GM11168 (cell line): ENCODE data around the gene LINS1.
"Not testable (repeated sequence)": the region's sequence is repeated elsewhere in the genome, so short reads cannot be mapped to it uniquely, and the experiment has no call there.

Experiments
- in situ Hi-C: fragments of 300-500 bp; cut with MboI; formaldehyde crosslinking; loops from one replicate; pipeline ENCODE4 v1.12.0; 2022; ENCODE audit warnings: low sequenced_read_pairs; ENCODE audit not compliant: unreplicated experiment

Gene LINS1

DNA sequence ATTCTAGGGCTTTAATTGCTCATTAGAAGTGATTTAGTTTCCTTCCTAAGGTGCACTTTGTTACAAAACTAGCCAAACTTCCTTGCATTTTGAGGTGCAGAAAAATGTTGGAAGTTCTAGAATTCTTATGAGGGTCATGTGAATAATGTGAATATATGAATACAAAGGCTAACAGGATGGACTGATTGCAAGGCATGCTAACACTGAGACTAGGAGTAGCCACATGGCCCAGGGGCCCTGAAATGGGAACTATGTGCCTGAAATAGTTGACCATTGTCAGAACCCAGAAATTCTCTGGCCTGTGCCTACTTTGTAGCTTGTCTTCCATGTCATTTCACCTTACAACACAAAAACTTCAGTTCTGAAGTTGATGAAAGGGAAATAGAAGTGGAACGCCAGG is 11.2 kb upstream of the LINS1 start:
- in situ Hi-C loops = loop anchor here (25.0 kb wide), 1 partner anchor 399 kb away; no protein-coding TSS in a partner anchor

DNA sequence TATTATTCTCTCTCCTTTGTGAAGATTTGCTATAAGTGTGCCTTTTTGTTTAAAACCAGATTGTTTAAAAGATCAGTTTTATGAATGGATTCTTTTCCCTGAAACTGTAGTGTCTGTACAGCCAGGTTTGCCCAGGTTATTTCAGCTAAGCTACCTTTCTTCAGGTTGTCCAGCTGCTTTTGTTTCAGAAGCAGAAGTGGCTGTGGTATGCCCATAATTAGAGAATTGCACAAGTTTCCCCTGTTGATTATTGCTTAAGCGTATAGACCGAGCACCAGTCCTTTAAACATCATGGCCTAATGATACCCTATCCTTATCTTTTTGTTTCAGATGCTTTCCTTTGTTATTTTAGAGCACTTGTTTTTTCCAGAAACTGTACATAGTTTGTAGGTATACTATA is 10.6 kb upstream of the LINS1 start:
- in situ Hi-C loops = loop anchor here (25.0 kb wide), 1 partner anchor 400 kb away; no protein-coding TSS in a partner anchor

DNA sequence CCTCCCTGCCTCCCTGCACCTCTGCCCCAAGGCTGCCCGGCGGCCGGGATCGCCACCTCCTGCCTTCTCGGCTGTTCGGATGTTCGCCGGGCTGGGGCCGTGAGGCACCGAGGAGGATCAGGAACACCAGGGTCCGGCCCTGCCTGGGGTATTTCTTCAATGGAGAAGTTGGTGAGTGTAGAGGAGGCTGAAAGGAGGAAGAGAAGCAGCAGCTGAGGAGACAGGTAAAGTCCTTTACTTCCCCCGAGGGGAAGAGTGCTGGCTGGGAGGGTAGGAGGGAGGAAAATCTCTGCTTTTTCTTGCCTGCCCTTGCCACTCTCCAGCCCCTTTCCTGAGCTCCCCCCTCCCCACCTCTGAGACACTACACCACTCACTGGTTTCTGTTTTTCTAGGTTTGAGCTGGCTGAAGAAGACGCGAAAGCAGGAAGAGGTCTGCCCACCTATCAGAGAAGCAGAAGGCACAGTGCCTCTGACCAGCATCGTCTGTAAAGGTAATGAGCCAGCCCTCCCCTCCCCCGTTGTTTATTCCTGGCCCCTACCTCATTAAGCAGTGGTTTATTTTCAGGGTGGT is 924 bp upstream of the LINS1 start:
- in situ Hi-C loops = loop anchor here (25.0 kb wide), 1 partner anchor 409 kb away; no protein-coding TSS in a partner anchor

DNA sequence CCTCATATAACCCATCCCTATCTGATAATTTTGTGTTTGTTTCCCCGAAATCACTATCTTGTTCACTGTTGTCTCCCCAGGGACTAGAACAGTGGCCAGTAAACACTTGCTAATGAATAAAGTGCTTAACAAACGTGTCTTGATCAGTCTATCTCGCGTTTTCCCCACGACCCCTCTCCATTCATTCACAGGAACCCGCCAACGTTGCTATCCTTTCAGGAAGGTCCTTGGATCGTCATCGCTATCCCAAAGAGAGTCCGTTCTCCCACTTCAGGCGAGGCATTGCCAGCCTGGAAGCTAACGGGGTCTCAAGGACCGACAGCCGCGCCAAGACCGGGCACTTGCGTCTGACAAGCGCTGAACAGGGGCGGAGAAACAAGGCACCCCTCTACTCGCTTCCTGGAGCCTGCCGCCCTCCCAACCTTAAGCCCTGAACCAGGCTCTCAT is 344 bp downstream of the LINS1 start:
- in situ Hi-C loops = loop anchor here (25.0 kb wide), 1 partner anchor 411 kb away; no protein-coding TSS in a partner anchor

DNA sequence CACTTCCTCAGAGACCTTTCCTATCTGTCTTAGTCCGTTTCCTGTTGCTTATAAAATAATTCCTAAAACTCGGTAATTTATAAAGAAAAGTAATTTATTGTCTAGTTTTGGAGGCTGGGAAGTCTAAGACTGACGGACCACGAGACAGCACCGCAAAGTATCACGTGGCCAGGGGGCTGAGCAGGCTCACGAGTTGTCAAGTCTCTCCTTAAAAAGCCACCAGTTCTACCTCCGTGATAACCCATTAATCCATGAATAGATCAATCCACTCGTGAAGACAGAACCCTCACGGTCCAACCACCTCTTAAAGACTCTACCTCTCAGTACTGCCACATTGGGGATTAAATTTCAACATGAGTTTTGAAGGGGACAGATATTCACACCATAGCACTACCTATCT is 821 bp downstream of the LINS1 start:
- in situ Hi-C loops = loop anchor here (25.0 kb wide), 1 partner anchor 411 kb away; no protein-coding TSS in a partner anchor

DNA sequence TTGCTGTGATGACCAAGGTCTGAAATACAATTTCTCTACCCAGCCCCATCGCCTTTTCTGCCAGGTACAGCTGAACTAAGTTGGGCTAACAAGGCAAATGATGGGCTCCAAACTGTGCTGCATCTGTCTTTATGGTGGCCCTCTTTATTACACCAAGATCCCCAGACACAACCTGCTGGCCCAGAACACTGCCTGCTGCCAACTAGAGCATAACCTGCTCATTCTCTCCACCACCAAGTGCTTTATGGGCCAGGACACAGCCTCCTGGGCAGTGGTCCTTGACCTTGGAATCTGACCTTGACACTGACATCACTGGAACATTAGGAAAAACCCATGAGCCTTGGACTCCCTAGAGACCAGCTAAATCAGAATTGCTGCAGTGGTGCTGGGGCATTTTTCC is 3.3 kb downstream of the LINS1 start:
- in situ Hi-C loops = no loop called here

DNA sequence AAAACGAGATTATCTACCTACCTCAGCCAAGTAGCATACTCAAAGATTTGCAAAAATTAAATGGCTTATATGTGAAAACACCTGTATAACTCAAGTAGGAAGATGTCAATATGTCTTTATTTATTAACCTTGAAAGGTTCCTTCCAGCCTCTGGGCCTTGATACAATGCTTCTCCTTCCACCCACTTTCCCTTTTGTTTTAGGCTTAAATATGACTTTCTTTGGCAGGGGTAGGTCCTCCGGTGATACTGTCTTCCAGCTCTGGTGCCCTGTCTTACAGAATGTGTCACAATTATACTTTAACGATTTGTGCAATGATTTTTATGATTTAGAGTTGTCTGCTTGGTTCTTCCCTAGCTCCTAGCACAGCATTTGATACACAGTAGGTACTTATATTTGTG is 4.1 kb downstream of the LINS1 start:
- in situ Hi-C loops = no loop called here

DNA sequence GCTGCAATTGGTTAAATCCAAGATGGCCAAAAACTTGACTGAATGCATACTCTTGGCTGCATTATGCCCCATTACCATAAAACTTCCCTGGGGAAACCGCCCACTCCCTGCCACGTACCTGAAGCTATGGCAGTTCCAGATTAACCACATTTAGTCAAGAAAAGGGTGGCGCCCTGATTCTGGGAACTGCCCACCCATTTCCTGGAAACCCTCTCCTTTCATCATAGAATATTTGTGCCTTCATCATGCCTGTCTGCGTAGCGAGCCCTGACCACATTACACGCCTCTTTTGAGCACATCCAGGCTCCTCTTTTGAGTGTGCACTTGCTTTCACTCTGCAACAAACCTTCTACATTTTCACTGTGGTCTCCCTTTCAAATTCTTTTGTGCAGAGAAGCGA is 5.2 kb downstream of the LINS1 start:
- in situ Hi-C loops = no loop called here

DNA sequence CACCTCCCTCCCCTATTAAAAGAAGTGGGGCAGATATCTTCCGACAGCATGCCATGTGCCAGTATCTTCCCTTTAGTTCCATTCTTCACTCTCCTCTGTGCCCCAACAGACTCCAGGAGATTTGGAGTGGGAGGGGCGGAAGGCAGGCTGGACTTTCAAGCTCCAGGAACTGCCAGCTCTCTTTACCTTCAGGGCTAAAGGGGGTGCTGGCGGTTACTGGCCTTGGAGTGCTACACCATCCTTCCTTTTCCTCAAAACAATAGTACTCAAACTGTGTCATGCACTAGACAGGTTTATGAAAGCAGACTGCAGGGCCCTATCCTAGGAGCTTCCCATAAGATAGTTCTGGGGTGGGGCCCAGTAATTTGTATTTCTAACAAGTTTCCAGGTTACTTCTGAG is 6.0 kb downstream of the LINS1 start:
- in situ Hi-C loops = no loop called here

DNA sequence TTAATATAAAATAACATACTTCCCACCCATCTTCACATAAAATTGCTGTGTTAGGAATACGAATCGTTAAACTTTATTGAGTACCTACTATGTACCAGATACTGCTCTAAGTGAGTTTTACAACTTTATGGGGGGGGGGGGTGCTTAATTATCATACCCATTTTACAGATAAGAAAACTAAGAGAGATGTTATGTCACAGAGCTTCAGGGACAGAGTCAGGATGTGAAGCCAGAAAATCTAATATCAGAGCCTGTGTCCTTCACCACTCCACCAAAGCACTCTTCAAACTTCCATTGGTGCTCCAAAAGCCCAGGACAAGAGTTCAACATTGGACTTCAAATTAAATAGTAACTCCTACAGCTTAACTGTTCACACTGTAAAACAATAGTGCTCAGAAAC is 8.6 kb downstream of the LINS1 start:
- in situ Hi-C loops = no loop called here

DNA sequence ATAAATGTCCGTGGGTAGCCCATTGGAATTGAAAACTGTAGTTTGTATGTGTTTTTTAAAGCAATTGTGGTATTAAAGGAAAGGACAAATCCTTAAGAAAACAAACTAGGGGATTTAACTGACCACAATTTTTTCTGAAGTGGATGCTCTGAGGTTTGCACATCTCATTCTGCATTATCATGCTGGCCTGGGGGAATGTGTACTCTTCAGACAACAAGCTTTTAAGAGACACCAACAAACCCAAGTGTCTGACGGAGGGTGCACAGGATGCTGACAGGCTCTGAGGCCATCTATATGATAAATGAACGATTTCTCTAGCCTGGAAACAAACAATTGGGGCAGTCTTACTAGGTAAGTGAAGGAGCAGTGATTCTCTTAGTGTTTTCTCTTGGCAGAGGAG is 9.1 kb downstream of the LINS1 start:
- in situ Hi-C loops = no loop called here

DNA sequence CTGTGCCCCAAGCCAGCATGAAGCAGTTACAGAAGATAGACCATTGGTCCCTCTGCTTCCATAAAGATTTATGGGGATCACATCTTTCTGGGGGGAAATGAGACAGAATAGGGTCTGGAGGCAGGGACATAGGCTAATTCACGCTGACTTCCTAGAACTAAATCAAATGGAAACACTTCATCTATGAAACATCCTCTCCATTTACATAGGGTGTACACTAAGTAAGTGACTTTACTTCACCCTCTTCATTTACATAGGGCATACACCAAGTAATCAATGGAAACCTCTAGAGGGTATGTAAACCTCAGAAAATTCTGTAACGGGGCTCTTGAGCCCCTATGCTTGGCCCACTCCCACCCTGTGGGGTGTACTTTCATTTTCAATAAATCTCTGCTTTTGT is 10.1 kb downstream of the LINS1 start:
- in situ Hi-C loops = no loop called here

DNA sequence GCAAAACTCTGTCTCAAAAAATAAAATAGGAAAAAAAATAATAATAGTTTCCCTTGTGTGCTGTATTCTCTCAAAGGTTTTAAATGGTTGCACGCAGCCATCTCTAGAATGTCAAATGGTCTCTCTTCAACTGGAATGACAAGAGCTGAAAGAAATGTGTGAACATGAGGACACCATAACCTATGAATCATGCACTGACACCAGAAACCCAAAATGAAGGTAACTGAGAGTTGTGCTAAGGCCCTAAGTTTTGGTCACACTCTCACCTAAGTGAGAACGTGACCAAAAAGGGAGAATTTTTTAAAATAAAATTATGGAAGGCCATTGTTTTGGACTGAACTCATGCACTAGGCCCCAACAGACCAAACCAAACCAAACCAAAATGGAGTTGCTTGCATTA is 10.8 kb downstream of the LINS1 start:
- in situ Hi-C loops = not testable (repeated sequence)

DNA sequence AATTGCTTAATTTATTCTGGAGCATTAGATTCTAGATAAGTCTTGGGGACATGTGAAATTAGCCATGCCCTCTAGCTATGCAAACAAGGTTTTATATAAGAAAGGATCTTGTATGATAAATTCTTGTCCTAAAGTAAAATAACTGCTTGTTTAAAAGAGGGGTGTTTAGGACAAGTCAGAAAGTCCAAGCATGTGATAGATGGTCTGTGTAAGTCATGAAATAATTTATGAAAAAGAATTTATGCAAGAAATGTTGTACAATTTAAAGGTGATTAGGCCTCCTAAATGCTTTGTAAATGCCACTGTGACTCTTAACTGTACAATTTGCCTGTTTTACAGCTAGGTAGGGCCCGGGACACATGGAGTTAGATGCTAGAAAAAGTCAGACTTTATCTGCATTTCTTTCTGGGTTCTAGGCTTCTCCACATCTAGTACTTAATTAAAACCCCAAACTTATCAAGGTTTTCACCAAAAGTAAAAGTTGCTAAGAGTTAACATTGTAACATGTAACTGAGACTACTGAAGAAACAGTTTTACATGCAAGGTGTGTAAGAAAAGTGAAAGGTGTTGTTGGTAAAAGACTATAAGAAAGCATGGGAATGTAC is 13.2 kb downstream of the LINS1 start:
- in situ Hi-C loops = no loop called here

DNA sequence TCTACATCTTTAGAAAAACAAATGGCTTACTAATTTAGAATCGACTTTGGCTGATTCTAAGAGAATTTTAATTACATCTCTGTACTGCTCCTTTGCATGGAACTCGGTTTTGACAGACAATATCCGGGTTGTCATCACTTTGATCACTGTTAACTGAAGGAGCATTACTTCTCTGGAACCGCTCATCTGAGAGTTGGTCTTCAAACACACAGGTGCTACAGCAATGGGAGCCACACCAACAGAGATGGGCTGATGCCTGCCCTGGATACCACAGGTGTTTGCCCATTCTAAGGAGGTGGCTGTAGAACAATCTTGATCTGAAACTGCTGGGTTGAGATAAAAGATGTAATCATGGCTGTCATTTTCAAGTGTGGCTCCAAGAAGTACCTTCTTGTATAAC is 21.6 kb downstream of the LINS1 start:
- in situ Hi-C loops = no loop called here

DNA sequence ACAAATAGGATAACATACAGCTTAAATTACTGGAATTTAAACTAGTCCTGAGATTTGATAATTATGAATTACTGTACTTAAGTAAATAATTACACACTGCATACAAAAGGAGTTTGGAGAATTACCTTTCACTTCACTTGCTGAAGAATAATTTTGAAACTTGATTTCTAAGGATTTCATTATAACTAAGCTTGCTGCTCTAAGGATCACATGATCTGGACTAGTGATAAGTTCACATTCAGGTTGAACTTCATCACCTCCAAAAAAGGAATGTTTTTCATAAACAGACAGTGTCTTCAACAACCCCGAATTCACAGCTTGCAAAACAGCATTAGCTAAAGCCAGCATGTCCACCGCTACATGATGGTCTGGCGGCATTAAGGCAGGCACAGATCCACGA is 28.5 kb downstream of the LINS1 start:
- in situ Hi-C loops = loop anchor here (25.0 kb wide), 1 partner anchor 636 kb away; no protein-coding TSS in a partner anchor

DNA sequence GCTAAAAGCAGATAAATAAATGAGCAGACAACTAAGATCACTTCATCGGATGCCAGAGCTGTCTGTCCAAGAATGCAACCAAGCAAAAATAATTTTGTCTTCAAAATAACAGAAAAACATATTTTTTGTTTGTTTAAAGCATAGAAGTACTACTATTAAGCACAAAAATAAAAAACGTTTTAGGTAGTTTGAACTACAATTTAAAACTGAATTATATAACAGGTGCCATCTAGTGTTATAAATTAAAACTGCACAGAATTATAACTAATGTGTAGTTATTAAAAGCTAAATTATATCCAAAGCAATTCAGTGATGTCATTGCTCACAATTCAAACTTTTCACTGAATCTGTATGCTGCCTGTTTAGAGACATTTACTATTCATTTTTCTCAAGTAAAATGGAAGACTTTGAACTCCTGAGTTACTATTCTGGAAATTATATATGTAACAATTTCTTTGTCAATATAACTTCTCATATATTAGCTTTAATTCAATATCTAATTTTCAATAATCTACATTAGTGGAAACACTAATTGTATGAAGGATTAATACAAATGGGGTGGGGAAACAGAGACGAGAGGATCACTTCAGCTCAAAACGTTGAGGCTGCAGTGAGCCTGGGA is 29.5 kb downstream of the LINS1 start:
- in situ Hi-C loops = loop anchor here (25.0 kb wide), 1 partner anchor 635 kb away; no protein-coding TSS in a partner anchor

DNA sequence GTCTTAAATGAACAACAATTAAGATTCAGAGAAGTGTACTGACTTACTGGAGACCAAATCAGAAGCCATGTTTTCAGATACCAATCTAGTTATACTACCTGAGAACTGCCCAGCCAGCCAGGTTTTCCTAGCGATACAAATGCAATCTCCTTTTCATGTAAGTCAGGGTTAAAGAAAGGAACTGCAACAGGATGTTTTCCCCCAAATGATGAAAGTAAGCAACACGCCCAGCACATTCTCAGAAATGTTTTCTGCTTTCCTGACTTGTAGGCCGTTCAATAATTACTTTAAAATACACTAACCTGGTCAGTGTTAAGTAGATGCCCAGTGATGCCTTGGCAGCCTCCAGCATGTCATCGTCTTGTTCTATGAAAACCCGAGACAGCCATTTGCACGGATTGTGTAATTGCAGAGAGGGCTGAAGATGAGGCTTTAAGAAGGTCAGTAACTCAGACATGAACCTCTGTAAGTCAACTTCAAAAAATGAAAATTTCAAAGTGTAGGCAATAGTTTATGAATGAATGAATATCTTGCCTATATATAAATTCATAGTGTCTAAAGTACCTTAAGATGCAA is 30.3 kb downstream of the LINS1 start:
- in situ Hi-C loops = loop anchor here (25.0 kb wide), 1 partner anchor 634 kb away; no protein-coding TSS in a partner anchor

DNA sequence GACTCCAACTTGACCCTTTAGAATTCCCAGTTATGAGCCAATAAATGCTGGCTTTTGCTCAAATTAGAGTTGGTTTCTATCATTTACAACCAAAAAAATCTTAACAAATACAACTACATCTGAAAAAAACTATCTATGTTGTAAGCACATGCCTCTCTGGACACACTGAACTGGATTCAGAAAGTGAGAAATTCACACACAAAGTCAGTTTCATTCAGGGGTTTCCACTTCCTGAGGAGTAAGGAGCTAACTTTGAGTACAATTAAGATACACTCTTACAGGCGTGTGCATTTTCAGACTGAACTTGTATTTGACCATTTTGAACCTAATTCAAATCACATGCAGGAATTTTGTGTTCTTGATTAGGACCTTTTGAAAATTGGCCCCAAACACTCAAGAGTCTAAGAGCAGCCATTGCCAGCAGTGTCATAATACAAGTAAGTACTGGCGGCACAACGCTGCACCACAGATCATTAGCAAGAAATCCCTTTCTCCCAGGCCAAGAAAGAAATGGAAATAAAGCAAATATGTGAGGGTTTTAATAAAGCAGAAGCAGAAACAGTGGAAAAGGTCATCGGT is 31.2 kb downstream of the LINS1 start:
- in situ Hi-C loops = loop anchor here (25.0 kb wide), 1 partner anchor 634 kb away; no protein-coding TSS in a partner anchor

DNA sequence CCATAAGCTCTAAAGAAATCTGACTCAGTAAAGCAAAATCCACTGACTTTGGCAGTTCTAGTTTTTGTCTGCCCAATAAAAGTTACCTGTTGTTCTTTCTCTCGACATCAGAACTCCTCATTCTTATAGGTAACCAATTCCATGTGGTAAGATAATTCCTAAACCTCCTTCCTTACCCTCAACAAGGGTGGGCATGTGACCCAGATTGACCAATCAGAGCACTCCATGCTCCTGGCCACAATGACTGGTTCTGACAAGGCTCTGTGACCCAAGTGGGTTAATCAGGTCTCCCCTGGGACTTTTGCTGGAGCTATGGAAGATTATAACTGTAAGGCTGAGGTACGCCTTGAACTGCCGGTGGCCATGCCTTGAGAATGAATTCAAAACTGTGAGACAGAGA is 31.7 kb downstream of the LINS1 start:
- in situ Hi-C loops = loop anchor here (25.0 kb wide), 1 partner anchor 633 kb away; no protein-coding TSS in a partner anchor
